ENCODE measurements around the gene SEMA5B. TPM values are rescaled to one million over a fixed set of nuclear protein-coding genes. Genes with fewer than 3 reads are reported as not detected.
A peak's percentile ranks its signal among the peaks of the same experiment; 100 is the strongest.

Gene SEMA5B
- total and polyA plus RNA-seq, 2 experiments from 2014 or later = 8.0 to 26.8 TPM

DNA sequence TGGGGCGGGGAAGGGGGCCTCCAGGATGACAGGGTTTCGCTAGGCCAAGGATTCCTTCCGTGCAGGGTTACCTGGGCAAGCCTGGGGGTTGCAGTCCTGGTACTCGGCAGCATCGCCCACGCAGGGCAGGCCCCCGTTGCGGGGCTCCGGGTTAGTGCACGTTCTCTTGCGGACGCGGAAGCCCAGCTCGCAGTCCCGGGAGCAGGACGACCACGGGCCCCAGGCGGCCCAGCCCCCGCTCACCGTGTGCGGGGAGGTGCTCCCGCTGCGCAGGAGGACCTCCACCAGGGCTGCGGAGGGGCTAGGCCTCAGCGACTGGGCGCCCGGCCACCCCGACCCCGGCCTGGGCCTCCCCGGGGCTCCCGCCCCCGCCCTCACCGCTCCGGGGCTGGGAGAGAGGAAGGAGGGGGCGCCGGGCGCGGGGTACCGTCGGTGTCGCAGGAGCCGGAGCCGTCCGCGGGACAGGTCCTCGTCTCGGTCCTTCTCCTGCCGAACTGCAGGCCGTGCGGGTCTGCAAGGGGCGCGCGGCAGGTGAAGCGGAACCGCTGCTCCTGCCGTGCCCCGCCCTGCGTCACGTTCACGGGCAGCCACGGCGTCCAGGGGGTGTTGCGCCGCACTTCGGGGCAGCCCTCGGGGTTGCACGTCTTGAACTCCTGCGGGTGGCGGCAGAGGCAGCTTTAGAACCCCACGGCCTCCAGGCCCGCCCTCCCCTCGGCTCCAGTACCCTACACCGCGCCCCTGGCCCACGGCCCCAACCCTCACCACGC lies 114.6 kb downstream of the SEMA5B start:
- Mint-ChIP-seq H3K27ac (no peak overlapping the region), H3K36me3 (ENCODE audit: low read depth) (peaks cover 2% of the 10 kb centered on the region; the same call in 2 of the 3 replicates), H3K9me3 (no peaks in the 10 kb centered on the region), H3K4me3 (no peak overlapping the region), H3K4me1 (no peaks in the 10 kb centered on the region), H3K27me3 (ENCODE audit: insufficient read depth, low read depth, poor library complexity) (peaks cover 4% of the 10 kb centered on the region)
- Histone ChIP-seq H3K36me3 (ENCODE audit: insufficient read depth) (no peaks in the 10 kb centered on the region), H3K4me3 (peak overlapping the region; percentile 49), H2AFZ (peak overlapping the region; percentile 47; the same call in 1 of the 2 replicates), H3K79me2 (replicated peaks; ENCODE audit: insufficient read depth) (no peaks in the 10 kb centered on the region), H3K4me2 (peak overlapping the region; percentile 73), H3K9me2 (ENCODE audit: insufficient read depth) (no peaks in the 10 kb centered on the region), H3K4me1 (ENCODE audit: insufficient read depth) (no peaks in the 10 kb centered on the region), H4K20me1 (replicated peaks; ENCODE audit: insufficient read depth) (no peaks in the 10 kb centered on the region), H3K27ac (ENCODE audit: low read depth) (no peak overlapping the region), H3F3A (replicated peaks; ENCODE audit: low read depth) (no peaks in the 10 kb centered on the region), H3K27me3 (ENCODE audit: insufficient read depth) (peaks cover 15% of the 10 kb centered on the region)
- DNase-seq (ENCODE audit: low spot score) = peak; percentile 69
- peak; percentile 76 for ATAC-seq
- TF ChIP-seq CREB1 (CRISPR knock-in tag; IDR thresholded peaks at IDR 0.05; ENCODE audit: low read depth) = no peak
- TF ChIP-seq, protein P1, sequence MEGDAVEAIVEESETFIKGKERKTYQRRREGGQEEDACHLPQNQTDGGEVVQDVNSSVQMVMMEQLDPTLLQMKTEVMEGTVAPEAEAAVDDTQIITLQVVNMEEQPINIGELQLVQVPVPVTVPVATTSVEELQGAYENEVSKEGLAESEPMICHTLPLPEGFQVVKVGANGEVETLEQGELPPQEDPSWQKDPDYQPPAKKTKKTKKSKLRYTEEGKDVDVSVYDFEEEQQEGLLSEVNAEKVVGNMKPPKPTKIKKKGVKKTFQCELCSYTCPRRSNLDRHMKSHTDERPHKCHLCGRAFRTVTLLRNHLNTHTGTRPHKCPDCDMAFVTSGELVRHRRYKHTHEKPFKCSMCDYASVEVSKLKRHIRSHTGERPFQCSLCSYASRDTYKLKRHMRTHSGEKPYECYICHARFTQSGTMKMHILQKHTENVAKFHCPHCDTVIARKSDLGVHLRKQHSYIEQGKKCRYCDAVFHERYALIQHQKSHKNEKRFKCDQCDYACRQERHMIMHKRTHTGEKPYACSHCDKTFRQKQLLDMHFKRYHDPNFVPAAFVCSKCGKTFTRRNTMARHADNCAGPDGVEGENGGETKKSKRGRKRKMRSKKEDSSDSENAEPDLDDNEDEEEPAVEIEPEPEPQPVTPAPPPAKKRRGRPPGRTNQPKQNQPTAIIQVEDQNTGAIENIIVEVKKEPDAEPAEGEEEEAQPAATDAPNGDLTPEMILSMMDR (conservative IDR thresholded peaks at IDR 0.05; ENCODE audit: low read depth in 2 of 2) = no peak; a peak in 1 of 4 replicates
- no peak for TF ChIP-seq ZNF114 (CRISPR knock-in tag; IDR thresholded peaks at IDR 0.05)
- TF ChIP-seq EZH2 (IDR thresholded peaks at IDR 0.05; ENCODE audit: low read depth, unreplicated experiment) = no peak
- TF ChIP-seq EZH2phosphoT487 (IDR thresholded peaks at IDR 0.05; ENCODE audit: unreplicated experiment) = no peak
- no peak for TF ChIP-seq ETS1 (IDR thresholded peaks at IDR 0.05)
- no peak for TF ChIP-seq STAT1 (IDR thresholded peaks at IDR 0.05; ENCODE audit: unreplicated experiment)
- no peak for TF ChIP-seq REST (IDR thresholded peaks at IDR 0.05; ENCODE audit: unreplicated experiment)
- no peak for TF ChIP-seq ZNF331 (CRISPR knock-in tag; IDR thresholded peaks at IDR 0.05; ENCODE audit: low read depth)
- no peak for TF ChIP-seq POLR2AphosphoS5 (IDR thresholded peaks at IDR 0.05; ENCODE audit: low read depth)
- no peak for TF ChIP-seq ZNF462 (CRISPR knock-in tag; IDR thresholded peaks at IDR 0.05)
